ENCODE results near the gene CDH12.

CDH12 gene

DNA sequence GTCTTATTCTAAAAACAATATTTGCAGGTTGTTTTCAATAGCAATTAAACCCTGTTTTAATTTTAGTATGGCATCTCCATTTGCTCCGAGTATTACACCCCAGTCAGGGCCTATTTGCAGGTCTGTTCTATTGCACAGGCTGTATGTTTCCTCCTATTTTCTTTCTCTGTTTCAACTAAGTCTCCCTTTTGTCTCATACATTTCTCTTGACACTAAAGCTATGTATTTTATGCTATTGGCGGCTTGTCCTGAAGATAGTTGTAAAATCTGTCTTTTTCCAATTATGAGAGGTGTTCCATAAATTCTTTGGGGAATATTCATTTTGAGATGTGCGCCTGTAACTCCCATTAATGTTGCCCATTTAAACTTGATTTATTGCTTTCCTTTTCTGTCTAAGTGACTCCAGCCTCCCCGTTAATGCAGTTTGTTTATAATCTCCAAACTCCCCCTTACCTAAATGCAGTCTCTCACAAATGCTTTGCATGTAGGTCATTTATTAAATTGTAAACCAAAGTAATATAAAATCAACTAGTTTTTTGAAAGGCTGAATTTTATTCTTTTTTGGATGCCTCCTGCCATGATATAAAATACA lies 262.4 kb downstream of the CDH12 start:
- no peak for DNase-seq (ENCODE audit: low read depth)
- H3K4me3 ChIP-seq (ENCODE audit: control insufficient read depth, low read depth, low read length) = no peak overlapping the region
- TF ChIP-seq, protein P1, sequence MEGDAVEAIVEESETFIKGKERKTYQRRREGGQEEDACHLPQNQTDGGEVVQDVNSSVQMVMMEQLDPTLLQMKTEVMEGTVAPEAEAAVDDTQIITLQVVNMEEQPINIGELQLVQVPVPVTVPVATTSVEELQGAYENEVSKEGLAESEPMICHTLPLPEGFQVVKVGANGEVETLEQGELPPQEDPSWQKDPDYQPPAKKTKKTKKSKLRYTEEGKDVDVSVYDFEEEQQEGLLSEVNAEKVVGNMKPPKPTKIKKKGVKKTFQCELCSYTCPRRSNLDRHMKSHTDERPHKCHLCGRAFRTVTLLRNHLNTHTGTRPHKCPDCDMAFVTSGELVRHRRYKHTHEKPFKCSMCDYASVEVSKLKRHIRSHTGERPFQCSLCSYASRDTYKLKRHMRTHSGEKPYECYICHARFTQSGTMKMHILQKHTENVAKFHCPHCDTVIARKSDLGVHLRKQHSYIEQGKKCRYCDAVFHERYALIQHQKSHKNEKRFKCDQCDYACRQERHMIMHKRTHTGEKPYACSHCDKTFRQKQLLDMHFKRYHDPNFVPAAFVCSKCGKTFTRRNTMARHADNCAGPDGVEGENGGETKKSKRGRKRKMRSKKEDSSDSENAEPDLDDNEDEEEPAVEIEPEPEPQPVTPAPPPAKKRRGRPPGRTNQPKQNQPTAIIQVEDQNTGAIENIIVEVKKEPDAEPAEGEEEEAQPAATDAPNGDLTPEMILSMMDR (conservative IDR thresholded peaks at IDR 0.05; ENCODE audit: control insufficient read depth, insufficient read depth, low read depth, low read length) = no peak

DNA sequence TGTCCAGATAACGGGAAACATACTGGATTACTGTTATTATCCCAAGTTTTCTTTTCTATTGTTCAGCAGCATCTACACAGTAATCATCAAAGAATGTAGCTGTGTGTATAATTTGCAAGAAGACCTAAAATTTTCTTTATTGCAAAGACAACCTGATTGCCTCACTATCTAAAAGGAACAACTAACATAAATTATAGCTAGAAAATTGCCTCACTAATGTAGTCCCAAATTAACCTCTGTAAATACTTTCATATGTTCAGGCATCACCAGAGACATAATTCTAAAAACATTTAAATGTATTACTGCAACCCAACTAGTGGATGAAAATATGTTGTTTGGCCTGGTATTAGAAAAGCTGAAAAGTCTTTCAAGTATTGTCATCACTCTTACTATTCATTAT lies 275.4 kb downstream of the CDH12 start:
- TF ChIP-seq, protein P1 (conservative IDR thresholded peaks at IDR 0.05; ENCODE audit: control insufficient read depth, insufficient read depth, low read depth, low read length) = no peak
- H3K4me3 ChIP-seq (ENCODE audit: control insufficient read depth, low read depth, low read length) = no peak overlapping the region
- DNase-seq (ENCODE audit: low read depth) = peak; percentile 25

DNA sequence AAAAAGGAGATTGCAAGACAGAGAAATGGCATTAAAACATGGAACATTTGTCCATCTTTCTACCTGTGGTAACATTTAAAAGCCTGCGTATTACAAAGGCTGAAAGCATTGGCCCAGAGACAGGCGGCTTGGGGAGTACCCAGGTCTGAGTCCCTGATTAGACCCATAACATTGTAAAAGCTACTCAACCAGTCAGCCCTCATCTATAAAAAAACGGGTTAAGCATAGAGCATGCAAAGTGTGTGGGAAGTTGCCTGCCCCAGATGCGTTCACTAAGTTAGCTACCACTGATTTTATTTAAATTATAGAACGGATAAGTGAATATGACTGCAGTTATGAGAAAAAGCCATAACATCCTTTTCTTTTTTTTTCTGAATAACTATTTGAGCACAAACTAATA lies 276.1 kb downstream of the CDH12 start:
- H3K4me3 ChIP-seq (ENCODE audit: control insufficient read depth, low read depth, low read length) = no peak overlapping the region
- TF ChIP-seq, protein P1 (conservative IDR thresholded peaks at IDR 0.05; ENCODE audit: control insufficient read depth, insufficient read depth, low read depth, low read length) = no peak
- DNase-seq (ENCODE audit: low read depth) = no peak

DNA sequence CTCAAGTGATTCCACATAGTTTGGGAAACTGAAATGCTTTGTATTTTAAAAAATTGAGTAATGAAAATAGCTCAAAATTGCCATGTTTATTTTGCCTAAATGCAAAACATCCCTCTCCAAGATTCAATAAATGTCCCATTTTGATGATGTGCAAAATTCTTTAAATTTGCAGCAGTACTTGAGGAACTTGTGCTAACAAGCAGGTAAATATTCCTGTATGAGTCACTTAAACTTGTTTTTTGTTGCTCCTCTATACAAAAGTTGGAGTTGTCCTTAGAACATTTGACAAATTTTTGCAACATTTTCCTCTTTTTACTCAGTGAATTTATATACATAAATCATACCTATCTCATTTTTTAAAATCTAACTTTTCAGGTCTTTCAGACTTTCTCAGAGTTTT lies 280.2 kb downstream of the CDH12 start:
- TF ChIP-seq, protein P1 (conservative IDR thresholded peaks at IDR 0.05; ENCODE audit: control insufficient read depth, insufficient read depth, low read depth, low read length) = no peak
- H3K4me3 ChIP-seq (ENCODE audit: control insufficient read depth, low read depth, low read length) = no peak overlapping the region
- DNase-seq (ENCODE audit: low read depth) = no peak

DNA sequence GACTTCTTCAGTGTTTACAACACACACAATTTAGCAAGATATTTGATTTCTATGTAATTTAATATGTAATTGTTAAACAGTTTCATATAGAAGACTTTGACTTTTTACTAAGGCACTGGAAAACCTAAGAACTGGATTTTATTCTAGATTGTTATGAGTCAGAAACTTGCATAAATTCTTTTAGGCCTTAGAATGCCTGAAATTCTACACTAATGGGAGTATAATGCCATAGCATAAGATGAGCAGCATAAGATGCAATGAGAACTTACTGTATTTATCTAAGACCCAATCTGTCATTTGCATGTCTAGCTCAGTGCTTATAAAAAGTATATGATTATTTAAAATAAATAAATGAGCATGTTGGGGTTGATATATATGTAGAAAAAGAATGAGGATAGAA lies 285.2 kb downstream of the CDH12 start:
- H3K4me3 ChIP-seq (ENCODE audit: control insufficient read depth, low read depth, low read length) = no peak overlapping the region
- TF ChIP-seq, protein P1 (conservative IDR thresholded peaks at IDR 0.05; ENCODE audit: control insufficient read depth, insufficient read depth, low read depth, low read length) = no peak
- no peak for DNase-seq (ENCODE audit: low read depth)

DNA sequence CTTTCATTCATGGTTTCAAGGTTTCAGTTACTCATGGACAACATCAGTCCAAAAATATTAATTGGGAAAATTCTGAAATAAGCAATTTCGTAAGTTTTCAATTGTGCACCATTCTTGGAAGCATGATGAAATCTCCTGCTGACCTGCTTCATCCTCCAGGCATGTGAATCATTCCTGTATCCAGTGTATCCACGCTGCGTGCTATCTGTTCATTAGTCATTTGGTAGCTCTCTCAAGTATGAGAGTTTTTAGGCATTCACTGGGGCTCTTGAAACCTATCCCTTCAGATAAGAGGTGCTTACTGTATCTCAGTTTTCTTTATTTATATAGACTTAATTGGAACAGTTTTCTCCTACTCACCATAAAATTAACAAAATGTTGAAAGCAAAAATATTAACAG lies 293.0 kb downstream of the CDH12 start:
- peak; percentile 87 for DNase-seq (ENCODE audit: low read depth)
- no peak overlapping the region for H3K4me3 ChIP-seq (ENCODE audit: control insufficient read depth, low read depth, low read length)
- TF ChIP-seq, protein P1 (conservative IDR thresholded peaks at IDR 0.05; ENCODE audit: control insufficient read depth, insufficient read depth, low read depth, low read length) = no peak

DNA sequence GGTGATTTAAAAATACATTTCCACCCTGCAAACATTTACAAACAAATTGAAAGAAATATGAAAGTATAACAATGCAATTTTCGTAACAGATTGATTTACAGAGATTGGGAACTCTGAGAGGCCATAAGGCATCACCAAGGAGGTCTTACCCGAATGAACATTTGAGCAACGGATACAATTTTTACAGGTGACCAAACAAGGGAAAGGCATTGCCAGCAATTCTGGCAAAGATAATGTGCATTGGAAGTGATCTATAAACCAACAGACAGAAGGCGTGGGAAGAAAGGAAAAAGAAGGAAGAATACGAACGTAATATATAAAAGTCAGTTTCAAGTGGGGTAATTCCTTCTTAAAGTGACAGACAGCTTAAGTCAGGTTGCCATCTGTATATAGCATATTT lies 295.9 kb downstream of the CDH12 start:
- no peak overlapping the region for H3K4me3 ChIP-seq (ENCODE audit: control insufficient read depth, low read depth, low read length)
- no peak for DNase-seq (ENCODE audit: low read depth)
- TF ChIP-seq, protein P1 (conservative IDR thresholded peaks at IDR 0.05; ENCODE audit: control insufficient read depth, insufficient read depth, low read depth, low read length) = no peak

All from fibroblast of mammary gland (primary cell).